Ovary (tissue), 3 donors: ENCODE results near the gene ACP6.

Experiments used
- EP300 ChIP-seq: sonication (generic); formaldehyde crosslinking; IDR thresholded peaks from one replicate; pipeline ENCODE4 v1.6.1; 2017; ENCODE audit warnings: antibody characterized with exemption
- POLR2A ChIP-seq: fragments of 450-650 bp; IDR thresholded peaks from one replicate; pipeline ENCODE4 v1.6.1; 2017; ENCODE audit warnings: antibody characterized with exemption, mild to moderate bottlenecking, moderate library complexity
- TF ChIP-seq, protein P1 (sequence below), 3 donors: fragments of 450-650 bp in 2 of 3; fragments of 200-600 bp in 1 of 3; IDR thresholded peaks; one replicate each; pipeline versions ENCODE4 v1.5.1 to v1.8.0; 2016 to 2022; ENCODE audit warnings: antibody characterized with exemption in 3 of 3, mild to moderate bottlenecking in 1 of 3
- donor health status: DM: no; HTN: no; CAD: no.

DNA sequence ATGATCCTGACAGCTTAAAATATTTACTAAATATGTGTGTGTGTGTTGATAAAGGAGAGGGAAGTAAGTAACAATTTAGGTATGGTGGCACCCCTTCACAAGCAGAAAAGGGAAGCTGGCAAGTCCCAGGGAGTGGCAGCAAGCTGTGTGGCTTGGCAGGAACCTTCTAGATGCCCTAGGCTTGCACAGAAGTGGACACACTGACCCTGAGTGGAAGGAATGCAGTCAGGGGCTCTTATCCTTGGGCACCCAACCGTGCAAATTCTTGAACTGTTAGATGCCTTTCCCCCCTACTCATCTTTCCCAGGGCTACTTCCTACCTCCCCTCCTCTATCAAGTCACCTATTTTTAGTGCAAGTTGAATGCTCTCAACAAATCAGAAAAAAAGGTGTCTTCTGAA lies 18.9 kb downstream of the ACP6 start:
- TF ChIP-seq EP300 (no peak), POLR2A (no peak)
- TF ChIP-seq, protein P1, sequence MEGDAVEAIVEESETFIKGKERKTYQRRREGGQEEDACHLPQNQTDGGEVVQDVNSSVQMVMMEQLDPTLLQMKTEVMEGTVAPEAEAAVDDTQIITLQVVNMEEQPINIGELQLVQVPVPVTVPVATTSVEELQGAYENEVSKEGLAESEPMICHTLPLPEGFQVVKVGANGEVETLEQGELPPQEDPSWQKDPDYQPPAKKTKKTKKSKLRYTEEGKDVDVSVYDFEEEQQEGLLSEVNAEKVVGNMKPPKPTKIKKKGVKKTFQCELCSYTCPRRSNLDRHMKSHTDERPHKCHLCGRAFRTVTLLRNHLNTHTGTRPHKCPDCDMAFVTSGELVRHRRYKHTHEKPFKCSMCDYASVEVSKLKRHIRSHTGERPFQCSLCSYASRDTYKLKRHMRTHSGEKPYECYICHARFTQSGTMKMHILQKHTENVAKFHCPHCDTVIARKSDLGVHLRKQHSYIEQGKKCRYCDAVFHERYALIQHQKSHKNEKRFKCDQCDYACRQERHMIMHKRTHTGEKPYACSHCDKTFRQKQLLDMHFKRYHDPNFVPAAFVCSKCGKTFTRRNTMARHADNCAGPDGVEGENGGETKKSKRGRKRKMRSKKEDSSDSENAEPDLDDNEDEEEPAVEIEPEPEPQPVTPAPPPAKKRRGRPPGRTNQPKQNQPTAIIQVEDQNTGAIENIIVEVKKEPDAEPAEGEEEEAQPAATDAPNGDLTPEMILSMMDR (IDR thresholded peaks at IDR 0.05), result no peak
